HCT116 (cell line): ENCODE results near the gene CAPN5. TPM values are rescaled to one million over a fixed set of nuclear protein-coding genes. Genes with fewer than 3 reads are reported as not detected.

ENCODE experiments used
- ATAC-seq: fragments of 200-7000 bp; cut with Tn5 transposase; 2 replicates; pipeline ENCODE4 v1.9.1; 2020; ENCODE audit warnings: mild to moderate bottlenecking, moderate library complexity
- BruUV-seq: library from RNA; stranded (reverse); fragments of 400-500 nt; replicated peaks from 2 replicates; lab custom pipeline; 2021; lab: Mats Ljungman, UMichigan
- CTCF ChIA-PET: fragments of 300-600 bp; sonication (Branson Sonifier 250); formaldehyde crosslinking; loops from one replicate; lab custom pipeline; 2021; ENCODE audit warnings: antibody characterized with exemption; lab: Charles Lee
- POLR2A ChIA-PET: fragments of 300-600, 350-600 bp; sonication (Branson Sonifier 250); formaldehyde crosslinking; loops from one replicate; lab custom pipeline; 2021; ENCODE audit warnings: antibody characterized with exemption; lab: Charles Lee
- RAD21 ChIA-PET, 2 experiments: fragments of 300-600 bp; sonication (Branson Sonifier 250); formaldehyde crosslinking; loops; one replicate each; lab custom pipeline; 2023; ENCODE audit warnings: low total read pairs in 2 of 2; ENCODE audit not compliant: uncharacterized antibody in 2 of 2, unreplicated experiment in 2 of 2, low non-redundant PET in 1 of 2; lab: Charles Lee
- DNase-seq: peaks from one replicate; pipeline ENCODE4 v3.0.0-alpha.2; 2010; ENCODE audit warnings: low read depth, low spot score
- H2AFZ ChIP-seq: fragments of 200-600 bp; shearing (Covaris generic), sonication (generic); 2 replicates; pipeline ENCODE4 v1.6.1; 2017; ENCODE audit warnings: low read depth, mixed run types, mixed read lengths, antibody characterized with exemption, low read length; ENCODE audit not compliant: poor library complexity, severe bottlenecking
- H3K27ac ChIP-seq: 2 replicates; pipeline ENCODE4 v1.5.1; 2012; ENCODE audit warnings: low read depth, low read length
- H3K27me3 ChIP-seq: fragments of 200-600 bp; sonication (generic); 2 replicates; pipeline ENCODE4 v1.6.1; 2016; ENCODE audit warnings: mixed run types, low read length, mixed read lengths; ENCODE audit not compliant: insufficient read depth
- H3K36me3 ChIP-seq, 2 experiments: fragments of 200-500 bp in 1 of 2; fragments of 200-600 bp in 1 of 2; sonication (Bioruptor generic) in 1 of 2; sonication (generic) in 1 of 2; 2 replicates each; pipeline versions ENCODE4 v1.5.1 to v1.6.1; 2014 to 2016; ENCODE audit warnings: low read length in 2 of 2, inconsistent platforms in 1 of 2, mixed read lengths in 1 of 2, mixed run types in 1 of 2; ENCODE audit not compliant: insufficient read depth in 2 of 2, control insufficient read depth in 1 of 2
- H3K4me1 ChIP-seq, 2 experiments: fragments of 200-600 bp in 1 of 2; sonication (generic) in 1 of 2; 2 replicates each; pipeline versions ENCODE4 v1.5.1 to v1.6.1; 2012 to 2017; ENCODE audit warnings: low read length in 2 of 2, inconsistent platforms in 1 of 2, mild to moderate bottlenecking in 1 of 2, mixed read lengths in 1 of 2, mixed run types in 1 of 2, moderate library complexity in 1 of 2; ENCODE audit not compliant: insufficient read depth in 2 of 2, control insufficient read depth in 1 of 2
- H3K4me2 ChIP-seq: fragments of 200-600 bp; sonication (generic); 2 replicates; pipeline ENCODE4 v1.6.1; 2017; ENCODE audit warnings: mixed run types, low read length, mixed read lengths
- H3K4me3 ChIP-seq, 2 experiments: fragments of 200-600 bp in 1 of 2; sonication (generic) in 1 of 2; replicated peaks in 1 of 2; 2 replicates each; pipeline ENCODE4 v1.5.1; 2011 to 2016; ENCODE audit warnings: low read length in 2 of 2, control low read depth in 1 of 2, low read depth in 1 of 2, mild to moderate bottlenecking in 1 of 2, mixed read lengths in 1 of 2, mixed run types in 1 of 2
- H3K79me2 ChIP-seq: fragments of 200-600 bp; sonication (generic); 2 replicates; pipeline ENCODE4 v1.6.1; 2017; ENCODE audit warnings: mild to moderate bottlenecking, mixed run types, low read length, moderate library complexity, mixed read lengths; ENCODE audit not compliant: insufficient read depth
- H3K9ac ChIP-seq: fragments of 200-600 bp; sonication (generic); 2 replicates; pipeline ENCODE4 v1.6.1; 2016; ENCODE audit warnings: low read length, mixed read lengths
- H3K9me2 ChIP-seq: fragments of 200-600 bp; sonication (generic), shearing (Covaris generic); 2 replicates; pipeline ENCODE4 v1.6.1; 2017; ENCODE audit warnings: mixed run types, mild to moderate bottlenecking, moderate library complexity; ENCODE audit not compliant: insufficient read depth
- H3K9me3 ChIP-seq, 2 experiments: fragments of 200-500 bp in 1 of 2; fragments of 200-600 bp in 1 of 2; sonication (Bioruptor generic) in 1 of 2; sonication (generic) in 1 of 2; 2 replicates each; pipeline ENCODE4 v1.6.1; 2014 to 2017; ENCODE audit warnings: low read length in 2 of 2, mixed read lengths in 2 of 2, inconsistent platforms in 1 of 2, low read depth in 1 of 2, mild to moderate bottlenecking in 1 of 2, mixed run types in 1 of 2, moderate library complexity in 1 of 2; ENCODE audit not compliant: control insufficient read depth in 1 of 2, insufficient read depth in 1 of 2
- H4K20me1 ChIP-seq: fragments of 200-600 bp; sonication (generic), shearing (Covaris generic); 2 replicates; pipeline ENCODE4 v1.6.1; 2017; ENCODE audit warnings: mixed run types, mild to moderate bottlenecking, moderate library complexity; ENCODE audit not compliant: insufficient read depth
- CEBPB ChIP-seq: IDR thresholded peaks from 2 replicates; pipeline ENCODE4 v1.6.1; 2012; ENCODE audit warnings: low read depth
- CTCF ChIP-seq, 3 experiments: fragments of 200-600 bp in 1 of 3; sonication (generic) in 1 of 3; IDR thresholded peaks in 2 of 3; conservative IDR thresholded peaks in 1 of 3; 2 replicates each; pipeline ENCODE4 v1.5.1; 2012 to 2017; ENCODE audit warnings: low read depth in 2 of 3, low read length in 2 of 3, antibody characterized with exemption in 1 of 3, borderline replicate concordance in 1 of 3, control low read depth in 1 of 3, mild to moderate bottlenecking in 1 of 3, mixed read lengths in 1 of 3, mixed run types in 1 of 3, moderate library complexity in 1 of 3; ENCODE audit not compliant: insufficient read depth in 1 of 3
- FOSL1 ChIP-seq: IDR thresholded peaks from 2 replicates; pipeline ENCODE4 v1.6.1; 2012; ENCODE audit warnings: low read depth
- JUND ChIP-seq: IDR thresholded peaks from 2 replicates; pipeline ENCODE4 v1.6.1; 2012
- POLR2AphosphoS5 ChIP-seq: IDR thresholded peaks from 2 replicates; pipeline ENCODE4 v1.6.1; 2011; ENCODE audit warnings: mild to moderate bottlenecking, low read depth, low read length, moderate library complexity
- TCF7L2 ChIP-seq: IDR thresholded peaks from 2 replicates; pipeline ENCODE4 v1.7.0; 2011; ENCODE audit warnings: borderline replicate concordance, inconsistent platforms; ENCODE audit not compliant: insufficient read depth, insufficient read length; ENCODE audit errors: extremely low read depth
- ZBTB33 ChIP-seq: IDR thresholded peaks from 2 replicates; pipeline ENCODE4 v1.6.1; 2011; ENCODE audit warnings: mild to moderate bottlenecking, low read length, moderate library complexity; ENCODE audit not compliant: insufficient replicate concordance; ENCODE audit errors: extremely low read depth
- ZNF274 ChIP-seq: fragments of 200-500 bp; sonication (Bioruptor generic); IDR thresholded peaks from 2 replicates; pipeline ENCODE4 v1.6.1; 2014; ENCODE audit warnings: mild to moderate bottlenecking, low read depth, low read length, inconsistent platforms
- intact Hi-C: fragments of 100-400 bp; cut with micrococcal nuclease; formaldehyde crosslinking; loops from 2 replicates; pipeline ENCODE4 v1.10.0; 2022
- total RNA-seq: library from RNA; stranded (reverse); gene quantifications from one replicate; pipeline ENCODE4 v1.2.1, GENCODE V29; 2021; ENCODE audit not compliant: unreplicated experiment
- TF ChIP-seq, protein P1 (sequence below): IDR thresholded peaks from 2 replicates; pipeline ENCODE4 v1.6.1; 2012; ENCODE audit warnings: low read depth

Gene CAPN5
- total RNA-seq, 1 experiment from 2014 or later: 8.6 TPM

- Histone ChIP-seq H3K9me3 (no peaks in the 10 kb centered on the region), H3K27ac (no peak overlapping the region)
- TF ChIP-seq, protein P1, sequence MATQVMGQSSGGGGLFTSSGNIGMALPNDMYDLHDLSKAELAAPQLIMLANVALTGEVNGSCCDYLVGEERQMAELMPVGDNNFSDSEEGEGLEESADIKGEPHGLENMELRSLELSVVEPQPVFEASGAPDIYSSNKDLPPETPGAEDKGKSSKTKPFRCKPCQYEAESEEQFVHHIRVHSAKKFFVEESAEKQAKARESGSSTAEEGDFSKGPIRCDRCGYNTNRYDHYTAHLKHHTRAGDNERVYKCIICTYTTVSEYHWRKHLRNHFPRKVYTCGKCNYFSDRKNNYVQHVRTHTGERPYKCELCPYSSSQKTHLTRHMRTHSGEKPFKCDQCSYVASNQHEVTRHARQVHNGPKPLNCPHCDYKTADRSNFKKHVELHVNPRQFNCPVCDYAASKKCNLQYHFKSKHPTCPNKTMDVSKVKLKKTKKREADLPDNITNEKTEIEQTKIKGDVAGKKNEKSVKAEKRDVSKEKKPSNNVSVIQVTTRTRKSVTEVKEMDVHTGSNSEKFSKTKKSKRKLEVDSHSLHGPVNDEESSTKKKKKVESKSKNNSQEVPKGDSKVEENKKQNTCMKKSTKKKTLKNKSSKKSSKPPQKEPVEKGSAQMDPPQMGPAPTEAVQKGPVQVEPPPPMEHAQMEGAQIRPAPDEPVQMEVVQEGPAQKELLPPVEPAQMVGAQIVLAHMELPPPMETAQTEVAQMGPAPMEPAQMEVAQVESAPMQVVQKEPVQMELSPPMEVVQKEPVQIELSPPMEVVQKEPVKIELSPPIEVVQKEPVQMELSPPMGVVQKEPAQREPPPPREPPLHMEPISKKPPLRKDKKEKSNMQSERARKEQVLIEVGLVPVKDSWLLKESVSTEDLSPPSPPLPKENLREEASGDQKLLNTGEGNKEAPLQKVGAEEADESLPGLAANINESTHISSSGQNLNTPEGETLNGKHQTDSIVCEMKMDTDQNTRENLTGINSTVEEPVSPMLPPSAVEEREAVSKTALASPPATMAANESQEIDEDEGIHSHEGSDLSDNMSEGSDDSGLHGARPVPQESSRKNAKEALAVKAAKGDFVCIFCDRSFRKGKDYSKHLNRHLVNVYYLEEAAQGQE: no peak
- TF ChIP-seq CTCF (IDR thresholded peaks at IDR 0.05 in 2 of 3, conservative IDR thresholded peaks at IDR 0.05 in 1 of 3; ENCODE audit: borderline replicate concordance in 1 of 3, insufficient read depth in 1 of 3, low read depth in 2 of 3, low read length in 2 of 3) (no peak), TCF7L2 (no peak), ZNF274 (no peak), CEBPB (no peak), ZBTB33 (no peak), FOSL1 (no peak), POLR2AphosphoS5 (no peak), JUND (no peak)
- TF ChIP-seq, all 23 proteins: peak for 0
- peaks cover 0 to 6% of the 10 kb centered on the region in 2 experiments; a peak in 1 of 4 replicates for H3K4me1 ChIP-seq
- ChIA-PET POLR2A (no interaction called here), RAD21 (no interaction called here), CTCF (interaction anchor here (0.7 to 1.4 kb wide), 2 partner anchors 9 to 48 kb away, joined by 3 to 5 read pairs; no protein-coding TSS in a partner anchor)
- no peak overlapping the region for H3K4me2 ChIP-seq
- no peaks in the 10 kb centered on the region for H3K36me3 ChIP-seq
- no peaks in the 10 kb centered on the region for H4K20me1 ChIP-seq
- no peak overlapping the region for H3K9ac ChIP-seq
- no peak overlapping the region for H2AFZ ChIP-seq
- intact Hi-C loops: no loop called here
- no peak for ATAC-seq
- no peaks in the 10 kb centered on the region for H3K9me2 ChIP-seq
- no peaks in the 10 kb centered on the region for H3K79me2 ChIP-seq
- BruUV-seq: no TSS peak
- no peaks in the 10 kb centered on the region for H3K27me3 ChIP-seq
- no peak overlapping the region for H3K4me3 ChIP-seq
- no peak for DNase-seq
Measured at GRCh38 chr11:77095551-77096490, 29.1 kb downstream of the CAPN5 start.
